A673 (cell line): Measurements from ENCODE around the gene KIF26B. TPM values are rescaled to one million over a fixed set of nuclear protein-coding genes. Genes with fewer than 3 reads are reported as not detected.

ENCODE experiments used
- BruUV-seq: library from RNA; stranded (reverse); fragments of 400-500 nt; replicated peaks from 2 replicates; lab custom pipeline; 2021; lab: Mats Ljungman, UMichigan
- CTCF ChIA-PET: fragments of 300-600 bp; sonication (Branson Sonifier 250); formaldehyde crosslinking; loops from one replicate; lab custom pipeline; 2022; ENCODE audit warnings: antibody characterized with exemption; lab: Charles Lee
- POLR2A ChIA-PET: fragments of 300-600 bp; sonication (Branson Sonifier 250); formaldehyde crosslinking; loops from one replicate; lab custom pipeline; 2022; ENCODE audit warnings: antibody characterized with exemption; ENCODE audit not compliant: low non-redundant PET; lab: Charles Lee
- DNase-seq: peaks from one replicate; pipeline ENCODE4 v3.0.0-alpha.2; 2015; ENCODE audit warnings: low spot score
- H3K27ac ChIP-seq: fragments of 200-600 bp; sonication (generic); 2 replicates; pipeline ENCODE4 v1.5.1; 2016; ENCODE audit warnings: mixed run types, low read depth, mild to moderate bottlenecking, mixed read lengths, antibody characterized with exemption, low read length; ENCODE audit not compliant: poor library complexity, severe bottlenecking
- H3K27me3 ChIP-seq: fragments of 200-600 bp; sonication (generic); replicated peaks from 2 replicates; pipeline ENCODE4 v1.6.1; 2017; ENCODE audit warnings: mixed run types, low read depth, mild to moderate bottlenecking, mixed read lengths, antibody characterized with exemption, low read length; ENCODE audit not compliant: insufficient read depth, poor library complexity
- H3K36me3 ChIP-seq: fragments of 200-600 bp; sonication (generic); 2 replicates; pipeline ENCODE4 v1.6.1; 2016; ENCODE audit warnings: mixed run types, mild to moderate bottlenecking, mixed read lengths, antibody characterized with exemption, low read length; ENCODE audit not compliant: insufficient read depth, poor library complexity, severe bottlenecking
- H3K4me1 ChIP-seq: fragments of 200-600 bp; sonication (generic); 2 replicates; pipeline ENCODE4 v1.6.1; 2017; ENCODE audit warnings: mixed run types, mild to moderate bottlenecking, mixed read lengths, antibody characterized with exemption, low read length; ENCODE audit not compliant: insufficient read depth, poor library complexity, severe bottlenecking
- H3K4me3 ChIP-seq: fragments of 200-600 bp; sonication (generic); 2 replicates; pipeline ENCODE4 v1.5.1; 2016; ENCODE audit warnings: low read depth, mixed run types, mild to moderate bottlenecking, mixed read lengths, low read length; ENCODE audit not compliant: poor library complexity, severe bottlenecking
- H3K9me3 ChIP-seq: fragments of 200-600 bp; sonication (generic); 2 replicates; pipeline ENCODE4 v1.6.1; 2016; ENCODE audit warnings: mixed run types, low read depth, mild to moderate bottlenecking, mixed read lengths, antibody characterized with exemption, low read length; ENCODE audit not compliant: poor library complexity, severe bottlenecking
- CTCF ChIP-seq: fragments of 300-800, 200-600 bp; sonication (generic); conservative IDR thresholded peaks from 2 replicates; pipeline ENCODE4 v1.5.1; 2017; ENCODE audit warnings: low read depth, mild to moderate bottlenecking, antibody characterized with exemption, low read length, moderate library complexity, mixed read lengths
- EZH2 ChIP-seq: fragments of 200-600 bp; sonication (generic); IDR thresholded peaks from 2 replicates; pipeline ENCODE4 v1.6.1; 2017; ENCODE audit warnings: borderline replicate concordance, low read depth, mild to moderate bottlenecking, mixed read lengths, antibody characterized with exemption, low read length; ENCODE audit not compliant: poor library complexity, severe bottlenecking
- intact Hi-C: fragments of 100-400 bp; cut with micrococcal nuclease; formaldehyde crosslinking; loops from one replicate; pipeline ENCODE4 v1.10.0; 2022; ENCODE audit not compliant: unreplicated experiment
- total RNA-seq: library from RNA; stranded (reverse); gene quantifications from 2 replicates; pipeline ENCODE4 v1.2.3, GENCODE V29; 2021

Gene KIF26B
- total RNA-seq, 1 experiment from 2014 or later, result not detected

GRCh38 chr1:245270063-245270462 lies 115.3 kb downstream of the KIF26B start:
- no peak for TF ChIP-seq CTCF
- no peak for TF ChIP-seq EZH2
- DNase-seq, result no peak
- Histone ChIP-seq H3K9me3 (peaks cover 6% of the 10 kb centered on the region), H3K27ac (no peak overlapping the region), H3K4me3 (no peak overlapping the region), H3K36me3 (no peaks in the 10 kb centered on the region), H3K4me1 (no peaks in the 10 kb centered on the region), H3K27me3 (peaks cover 3% of the 10 kb centered on the region)
- POLR2A ChIA-PET, result no interaction called here
- BruUV-seq, result no TSS peak
- intact Hi-C loops, result no loop called here
- CTCF ChIA-PET, result no interaction called here

- Histone ChIP-seq H3K4me3 (no peak overlapping the region), H3K9me3 (peaks cover 6% of the 10 kb centered on the region), H3K27me3 (peaks cover 3% of the 10 kb centered on the region), H3K36me3 (no peaks in the 10 kb centered on the region), H3K4me1 (no peaks in the 10 kb centered on the region), H3K27ac (no peak overlapping the region)
- CTCF ChIA-PET, result no interaction called here
- intact Hi-C loops, result no loop called here
- BruUV-seq, result no TSS peak
- POLR2A ChIA-PET, result no interaction called here
- DNase-seq, result no peak
- TF ChIP-seq EZH2 (no peak), CTCF (no peak)
These were observed 116.2 kb downstream of the KIF26B start for GRCh38 chr1:245270972-245271371.

- Histone ChIP-seq H3K4me3 (no peak overlapping the region), H3K36me3 (no peaks in the 10 kb centered on the region), H3K27ac (no peak overlapping the region), H3K4me1 (no peaks in the 10 kb centered on the region), H3K9me3 (peaks cover 6% of the 10 kb centered on the region), H3K27me3 (peaks cover 7% of the 10 kb centered on the region)
- no TSS peak for BruUV-seq
- ChIA-PET CTCF (no interaction called here), POLR2A (no interaction called here)
- DNase-seq, result no peak
- intact Hi-C loops, result no loop called here
- TF ChIP-seq CTCF, result no peak
- TF ChIP-seq EZH2, result no peak
These were observed 117.9 kb downstream of the KIF26B start for GRCh38 chr1:245272676-245273075.
